GM21390 (cell line): Measurements from ENCODE around the gene ADGRA3.
"Not testable (repeated sequence)": the region's sequence is repeated elsewhere in the genome, so short reads cannot be mapped to it uniquely, and the experiment has no call there.

Experiments
- ATAC-seq: cut with Tn5 transposase; IDR thresholded peaks from one replicate; pipeline ENCODE4 v1.9.1; 2021; ENCODE audit not compliant: unreplicated experiment

Gene ADGRA3

DNA sequence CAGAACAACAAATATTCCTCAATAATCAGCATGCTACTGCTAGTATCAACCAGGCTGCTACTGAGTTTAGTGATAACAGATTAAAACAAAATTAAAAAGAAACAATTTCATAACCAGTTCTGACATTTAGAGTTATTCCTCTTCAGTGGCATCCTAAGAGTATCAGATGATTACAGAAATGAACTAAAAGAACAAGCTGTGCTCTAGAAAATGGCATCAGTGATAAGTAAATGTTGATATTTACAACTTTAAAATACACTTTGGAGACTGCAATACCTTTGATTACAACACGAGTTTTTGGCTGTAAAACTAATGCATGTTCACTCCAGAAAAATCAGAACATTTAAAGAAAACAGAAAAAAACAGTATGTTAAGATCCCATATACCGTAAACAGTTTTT lies 72.9 kb downstream of the ADGRA3 start:
- ATAC-seq, result no peak

DNA sequence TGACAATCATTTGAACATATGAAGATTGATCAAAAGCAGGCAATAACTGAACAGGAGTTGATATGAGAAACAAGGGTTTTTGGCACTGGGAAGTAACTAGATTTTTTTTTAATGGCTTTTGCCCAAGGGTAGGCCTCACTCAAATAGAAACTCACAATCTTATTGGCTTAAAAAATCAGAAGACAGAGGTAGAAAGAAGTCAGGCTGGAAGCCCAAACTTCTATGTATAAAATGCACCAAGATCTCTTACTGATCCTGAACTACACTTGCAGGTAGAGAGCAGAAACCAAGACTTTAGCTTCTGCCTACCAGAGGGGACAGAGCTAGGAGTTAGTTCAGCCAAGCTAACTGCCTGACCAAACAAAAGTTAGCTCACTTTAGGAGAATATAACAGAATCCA lies 74.9 kb downstream of the ADGRA3 start:
- no peak for ATAC-seq

DNA sequence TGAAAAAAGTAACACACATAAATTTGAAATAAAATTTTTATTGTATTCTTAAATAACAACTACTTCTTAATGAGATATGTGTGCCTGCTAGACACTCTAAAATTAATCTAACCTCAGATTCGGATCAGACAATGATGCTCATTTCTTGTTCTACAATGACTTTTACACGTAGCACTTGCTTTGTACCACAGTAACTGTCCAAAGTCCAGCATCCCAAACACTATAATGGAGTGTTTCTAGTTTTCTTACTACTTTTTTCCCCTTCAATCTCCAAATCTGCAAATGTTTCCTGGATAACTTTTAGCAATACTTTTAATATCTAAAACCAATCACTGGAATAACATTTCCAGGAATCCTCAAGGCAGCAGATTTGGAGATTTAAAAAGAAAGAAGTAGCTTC lies 75.9 kb downstream of the ADGRA3 start:
- ATAC-seq, result no peak

DNA sequence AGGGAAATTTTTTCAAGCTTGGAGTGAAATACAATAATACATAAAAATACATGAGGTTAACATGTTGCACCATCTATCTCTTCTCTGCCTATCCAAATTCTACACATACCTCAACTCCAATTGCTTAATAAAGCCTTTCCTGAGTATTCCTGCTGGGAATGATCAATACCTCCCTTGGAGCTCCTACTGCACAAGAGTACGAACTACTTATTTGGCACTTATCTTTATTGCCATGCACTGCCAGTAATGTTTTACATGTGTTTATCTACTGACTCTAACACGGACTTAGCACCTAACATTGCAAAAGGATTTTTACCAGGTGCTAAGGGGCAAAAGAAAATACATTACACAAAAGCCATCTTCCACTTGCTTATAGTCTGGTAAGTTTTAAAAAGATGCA lies 80.2 kb downstream of the ADGRA3 start:
- no peak for ATAC-seq

DNA sequence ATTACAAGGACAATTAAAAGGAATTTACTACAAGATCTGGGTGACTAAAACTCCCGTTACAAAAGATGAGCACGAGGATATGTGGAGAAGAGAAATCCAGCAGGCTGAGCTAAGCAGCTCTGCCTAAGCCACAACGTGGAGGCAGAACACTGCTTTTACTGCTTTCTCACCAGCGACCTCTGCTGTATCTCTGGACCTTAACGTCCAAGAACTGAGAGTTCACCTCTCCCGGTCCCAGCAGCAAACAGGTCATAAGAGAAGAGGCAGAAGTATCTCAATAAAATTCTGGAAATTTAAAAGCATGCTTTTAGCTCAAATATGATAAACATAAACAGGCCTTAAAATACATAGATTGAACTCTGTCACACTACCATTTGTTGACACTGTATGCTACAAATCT lies 81.0 kb downstream of the ADGRA3 start:
- ATAC-seq, result no peak

DNA sequence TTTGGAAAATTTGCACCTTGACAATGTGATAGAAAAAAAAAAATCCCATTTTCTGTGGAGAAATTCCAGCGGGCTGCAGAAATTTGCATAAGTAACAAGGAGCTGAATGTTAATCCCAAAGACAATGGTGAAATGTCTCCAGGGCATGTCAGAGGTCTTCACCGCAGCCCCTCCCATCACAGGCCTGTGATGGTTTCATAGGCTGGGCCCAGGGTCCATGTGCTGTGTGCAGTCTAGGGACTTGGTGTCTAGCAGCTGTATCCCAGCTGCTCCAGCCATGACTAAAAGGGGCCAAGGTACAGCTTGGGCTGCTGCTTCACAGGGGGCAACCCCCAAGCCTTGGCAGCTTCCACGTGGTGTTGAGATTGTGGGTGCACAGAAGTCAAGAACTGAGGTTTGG lies 85.2 kb downstream of the ADGRA3 start:
- no peak for ATAC-seq

DNA sequence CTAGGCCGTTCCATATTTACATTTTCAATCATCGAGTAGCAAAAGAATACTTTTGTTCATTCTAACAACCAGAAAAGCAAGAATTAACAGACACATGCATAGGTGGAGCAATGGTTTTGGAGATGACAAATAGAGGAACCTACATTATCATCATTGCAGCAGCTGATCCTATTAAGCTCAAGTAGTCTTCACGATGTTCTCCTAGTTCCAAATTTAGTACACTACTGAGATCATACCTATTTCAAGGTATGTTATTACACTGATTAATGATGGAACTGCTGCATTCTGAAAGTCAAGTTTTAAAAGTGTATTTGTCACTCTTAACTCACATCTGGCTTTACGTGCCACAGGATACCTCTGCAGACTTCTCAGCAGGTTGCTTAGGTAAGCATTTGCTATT lies 87.4 kb downstream of the ADGRA3 start:
- ATAC-seq, result no peak

DNA sequence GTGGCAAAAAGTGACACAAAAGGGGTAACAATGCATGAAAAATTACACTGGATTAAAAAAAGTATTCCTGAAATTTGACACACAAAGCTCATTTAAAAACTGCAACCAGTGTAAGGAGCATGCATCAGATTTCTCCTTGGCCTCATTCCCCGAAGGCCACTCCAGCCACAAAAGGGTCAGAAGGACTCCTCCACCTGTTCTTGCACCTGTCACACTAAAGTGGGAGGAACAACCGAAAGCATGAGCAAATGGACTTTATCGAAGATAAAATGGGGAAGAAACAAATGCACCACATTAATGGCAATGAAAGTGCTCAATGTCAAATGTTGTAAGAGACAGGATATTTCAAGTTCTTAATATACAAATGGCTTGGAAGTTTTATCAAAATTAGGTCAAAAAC lies 88.2 kb downstream of the ADGRA3 start:
- no peak for ATAC-seq

DNA sequence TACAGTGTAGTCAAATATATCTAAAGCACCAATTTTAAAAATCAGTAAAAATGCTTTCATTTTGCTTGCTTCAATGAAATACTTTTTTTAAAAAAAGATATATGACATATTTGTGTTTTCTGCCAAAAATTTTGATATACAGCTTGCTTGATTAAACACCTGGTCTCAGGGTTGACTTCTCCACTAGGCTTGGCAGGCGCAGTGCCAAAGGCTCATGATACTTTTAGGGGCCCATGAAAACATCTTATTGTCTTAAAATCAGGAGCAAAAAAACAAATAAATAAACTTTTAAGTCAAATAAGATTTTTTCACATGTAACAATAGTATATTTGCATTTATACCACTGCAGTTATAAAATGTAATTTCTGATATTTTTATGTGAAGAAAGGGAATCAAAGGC lies 95.6 kb downstream of the ADGRA3 start:
- ATAC-seq, result no peak

DNA sequence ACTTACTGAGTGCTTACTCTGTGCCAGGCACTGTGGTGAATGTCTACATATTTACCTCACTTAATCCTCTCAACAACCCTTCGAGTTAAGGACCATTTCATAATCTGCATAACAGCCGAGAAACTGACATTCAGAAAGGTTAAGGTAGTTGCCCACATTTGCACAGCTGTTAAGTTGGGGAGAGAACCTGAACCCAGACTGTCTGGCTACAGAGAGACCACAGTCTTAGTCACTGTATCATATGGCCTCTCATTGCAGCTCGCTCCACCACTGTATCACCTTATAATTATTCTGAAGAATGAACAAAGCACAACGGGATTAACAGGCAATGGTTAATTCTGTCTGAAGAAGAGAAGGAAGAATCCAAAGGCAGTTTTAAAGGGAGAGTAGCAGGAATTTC lies 98.5 kb downstream of the ADGRA3 start:
- no peak for ATAC-seq

DNA sequence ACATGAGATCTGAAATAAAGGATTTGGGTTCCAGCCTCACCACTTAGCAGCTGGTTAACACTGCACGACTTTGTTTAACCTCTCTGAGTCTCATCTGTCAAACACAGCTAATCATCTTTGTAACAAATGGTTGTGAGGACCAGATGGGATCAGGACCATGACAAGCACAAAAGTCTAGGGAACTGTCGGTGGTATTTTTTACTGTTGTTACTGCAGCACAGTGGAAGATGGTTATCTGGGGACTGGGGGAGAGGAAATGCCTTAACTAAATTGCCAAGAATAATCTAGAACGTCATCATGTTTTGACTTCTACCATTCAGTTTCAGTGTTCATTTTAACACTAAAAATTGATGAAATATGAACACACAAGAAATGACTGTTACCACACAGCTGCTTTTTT lies 99.5 kb downstream of the ADGRA3 start:
- no peak for ATAC-seq

DNA sequence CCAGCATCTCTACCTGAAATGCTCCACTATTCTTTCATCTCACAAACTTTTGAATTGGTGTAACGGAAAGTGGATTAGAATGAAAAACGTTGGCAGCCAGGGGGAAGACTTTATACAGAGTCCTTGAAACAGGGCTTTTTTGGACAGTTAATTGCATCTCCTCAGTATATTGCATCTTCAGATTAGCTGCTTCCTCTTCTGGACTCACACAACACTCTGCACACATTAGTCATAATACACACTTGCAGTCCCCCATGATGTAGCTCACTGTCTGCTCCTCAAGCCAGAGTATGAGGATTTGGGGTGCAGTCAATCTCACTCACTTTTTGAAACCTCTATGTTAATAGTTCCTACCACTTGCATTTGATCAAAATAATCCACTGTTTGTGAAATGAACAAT lies 101.0 kb downstream of the ADGRA3 start:
- no peak for ATAC-seq

DNA sequence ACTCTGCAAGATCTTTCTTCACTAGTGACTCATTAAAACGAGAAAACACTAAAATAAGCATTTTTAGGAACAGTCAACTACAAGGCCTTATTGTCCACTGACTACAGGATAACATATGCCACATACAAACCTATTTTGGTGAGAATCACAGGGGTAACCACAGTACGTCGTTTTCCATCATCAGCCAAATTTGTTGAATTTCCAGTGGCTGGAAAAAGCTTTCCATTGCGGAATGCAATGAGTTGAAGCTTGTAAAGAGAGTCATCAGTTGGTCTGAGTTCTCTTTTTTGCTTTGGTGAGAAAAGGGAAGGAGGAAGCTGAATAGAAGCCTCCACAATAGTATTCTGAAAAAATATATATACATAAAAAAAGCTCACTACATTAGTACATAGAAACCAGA lies 102.4 kb downstream of the ADGRA3 start:
- no peak for ATAC-seq

DNA sequence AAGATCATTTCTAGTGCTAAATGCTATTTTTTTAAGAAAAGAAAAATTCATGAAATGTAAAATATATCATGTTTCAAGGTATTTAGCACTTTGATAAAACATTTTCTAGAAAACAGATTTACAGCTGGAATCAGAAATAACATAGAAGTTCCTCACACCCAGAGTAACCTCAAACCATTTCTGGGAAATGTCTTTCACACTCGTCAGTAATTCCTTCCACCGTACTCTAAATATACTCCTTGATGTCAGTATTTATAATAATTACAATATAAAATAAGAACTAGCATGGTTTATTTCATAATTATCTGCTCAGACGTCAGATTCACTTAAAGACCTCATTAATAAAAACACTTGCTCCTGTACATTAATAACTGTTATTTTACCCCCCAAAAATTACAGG lies 103.9 kb downstream of the ADGRA3 start:
- ATAC-seq, result no peak

DNA sequence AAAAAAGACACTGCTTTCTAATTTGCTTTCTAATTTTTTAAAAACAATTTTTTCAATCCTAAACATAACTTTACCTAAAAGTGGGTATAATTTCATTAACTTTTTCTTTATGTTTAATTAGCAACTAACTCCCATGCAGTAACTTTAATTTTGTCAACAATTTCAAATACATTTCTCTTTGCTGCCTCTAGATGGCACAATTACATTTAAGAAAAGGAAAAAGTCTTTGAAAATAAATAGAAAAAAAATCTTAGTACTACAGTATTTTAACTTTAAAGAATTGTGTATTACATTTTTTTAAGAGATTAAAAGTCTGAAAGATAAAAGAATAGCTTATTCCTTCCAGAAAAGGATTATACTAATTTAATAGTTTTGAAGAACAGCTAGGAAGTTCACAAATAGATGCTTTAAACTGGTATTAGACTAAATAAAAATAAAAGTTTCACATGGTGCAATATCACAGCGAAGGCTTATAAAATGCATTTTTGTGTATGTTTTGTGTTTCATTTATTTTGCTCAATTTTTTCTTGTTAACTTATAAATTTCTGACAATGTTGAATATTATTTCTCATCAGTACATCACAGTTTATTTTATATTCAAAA lies 105.1 kb downstream of the ADGRA3 start:
- no peak for ATAC-seq

DNA sequence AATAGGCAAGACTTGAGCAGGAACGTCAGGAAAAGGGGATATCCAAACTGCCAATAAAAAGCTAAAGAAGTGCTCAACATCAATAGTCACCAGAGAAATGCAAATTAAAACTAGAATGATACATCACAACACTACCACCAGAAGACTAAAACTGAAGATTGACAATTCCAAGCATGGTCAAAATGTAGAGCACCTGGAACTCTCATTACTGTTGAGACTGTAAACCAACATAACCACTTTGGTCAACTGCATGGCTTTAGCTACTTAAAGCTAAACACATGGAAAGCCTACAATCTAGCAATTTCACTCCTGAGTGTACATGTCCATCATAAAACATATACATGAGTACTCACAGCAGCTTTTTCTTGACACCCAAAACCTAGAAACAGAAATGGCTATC lies 107.4 kb downstream of the ADGRA3 start:
- no peak for ATAC-seq

DNA sequence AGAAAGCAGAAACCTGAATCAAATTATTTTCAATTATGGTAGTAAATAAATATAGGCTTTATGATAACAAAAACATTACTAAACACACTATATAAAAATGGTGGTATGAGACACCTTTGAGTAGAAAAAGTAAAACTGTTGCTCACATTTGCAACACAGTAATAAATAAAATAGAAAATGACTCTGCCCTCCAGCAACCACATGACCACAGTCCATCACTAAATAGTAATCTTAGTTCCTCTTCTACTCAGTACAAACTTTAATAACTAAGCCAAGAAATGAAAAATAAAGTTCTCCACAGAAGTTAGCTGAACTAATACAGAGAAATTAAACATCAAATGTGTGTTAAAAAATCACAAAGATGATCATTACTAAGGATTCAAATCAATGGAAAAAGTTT lies 108.5 kb downstream of the ADGRA3 start:
- ATAC-seq, result no peak

DNA sequence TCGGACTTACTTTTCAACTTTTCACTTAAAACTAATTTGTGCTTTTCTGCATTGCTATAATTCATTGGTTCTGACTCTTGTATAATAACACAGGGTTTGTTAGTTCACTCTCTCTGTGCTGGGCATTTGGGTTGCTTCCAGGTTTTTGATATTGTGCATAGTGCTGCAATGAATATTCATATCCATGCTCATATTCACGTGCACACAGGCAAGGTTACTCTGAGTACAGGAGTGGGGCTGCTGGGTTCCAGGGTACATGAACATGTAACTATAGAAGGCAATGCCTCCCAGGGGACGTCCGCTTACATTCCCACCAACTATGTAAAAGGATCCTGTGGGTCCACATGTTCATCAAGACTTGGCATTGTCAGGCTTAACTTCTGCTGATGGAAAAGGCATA lies 117.2 kb downstream of the ADGRA3 start:
- ATAC-seq, result no peak

DNA sequence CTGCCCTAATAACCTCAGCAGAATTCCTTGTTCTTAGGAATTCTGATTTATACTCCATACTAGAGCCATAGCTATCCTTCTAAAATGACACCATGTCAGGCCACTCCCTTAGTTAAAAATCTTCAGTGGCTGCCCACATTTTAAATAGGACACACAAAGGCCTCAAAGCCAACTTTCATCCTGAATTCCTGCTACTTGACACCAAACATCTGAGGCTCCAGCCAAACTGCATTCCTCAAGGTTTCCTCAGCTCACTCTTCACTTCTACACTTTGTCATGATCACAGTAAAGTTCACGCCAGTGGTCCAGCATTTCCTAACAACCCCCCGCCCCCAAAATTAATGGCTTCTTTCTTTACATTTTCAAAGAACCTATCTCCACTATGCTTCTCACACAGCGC lies 124.3 kb downstream of the ADGRA3 start:
- no peak for ATAC-seq

DNA sequence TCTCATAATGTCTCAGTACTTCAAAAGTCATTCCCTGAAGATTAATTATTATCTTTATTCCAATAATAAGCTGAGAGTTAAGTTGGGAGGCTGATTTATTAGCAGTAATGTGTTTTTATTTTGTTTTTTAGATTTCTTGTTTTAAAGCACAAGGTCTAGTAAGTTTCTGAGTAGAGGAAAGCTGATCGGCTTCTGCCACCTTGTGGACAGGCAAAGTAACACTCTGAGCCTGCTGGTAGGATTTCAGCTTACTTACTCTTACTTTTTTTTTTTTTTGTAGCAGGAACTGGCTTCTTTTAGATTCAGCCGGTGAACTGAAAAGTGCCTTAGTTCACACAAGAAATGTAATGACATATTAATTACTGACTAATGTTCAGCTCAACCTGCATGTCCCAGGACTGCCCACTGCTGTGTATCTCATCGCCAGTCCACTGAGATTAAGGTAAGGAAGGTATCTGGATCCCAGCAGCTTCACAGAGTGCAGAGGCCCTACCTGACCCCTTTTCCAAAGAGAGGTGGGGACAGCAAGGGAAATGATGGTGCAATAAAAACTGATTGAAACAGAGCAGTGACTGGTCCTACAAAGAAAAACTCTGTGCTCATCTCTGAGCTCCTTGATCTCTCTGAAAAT lies 126.5 kb downstream of the ADGRA3 start:
- ATAC-seq, result peak; percentile 86

DNA sequence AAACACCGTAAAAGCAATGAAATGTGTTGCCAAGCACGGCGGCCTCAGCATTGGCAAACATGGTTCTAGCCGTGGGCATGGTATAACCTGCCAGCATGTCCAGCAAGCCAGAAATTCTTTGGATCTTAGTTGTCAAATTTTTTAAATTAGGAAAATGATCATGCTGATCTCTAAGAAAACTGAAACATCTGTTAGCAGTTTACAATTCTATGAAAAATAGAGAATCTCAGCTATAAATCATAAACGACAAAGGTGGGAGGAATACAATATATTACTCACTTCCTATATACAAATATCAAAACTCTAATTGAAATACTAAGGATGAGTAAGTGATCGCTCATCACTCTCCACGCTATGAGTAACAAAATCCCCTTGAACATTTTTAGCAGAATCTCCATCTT lies 130.3 kb downstream of the ADGRA3 start:
- ATAC-seq, result no peak

DNA sequence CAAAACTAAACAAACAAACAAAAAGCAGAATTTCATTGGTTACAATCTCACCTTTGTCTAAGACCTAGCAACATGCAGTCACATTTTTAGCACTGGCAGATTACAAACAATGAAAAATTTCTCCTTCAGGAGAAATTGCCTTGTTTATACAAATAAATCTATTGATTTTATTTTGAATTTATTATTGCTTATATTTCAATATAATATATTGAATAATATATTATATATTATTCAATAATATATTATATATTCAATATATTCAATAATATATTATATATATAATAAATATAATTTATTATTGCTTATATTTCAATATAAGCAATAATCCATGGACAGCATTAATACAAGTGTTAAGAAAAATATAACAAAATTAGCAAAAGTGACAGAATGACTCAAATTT lies 131.7 kb downstream of the ADGRA3 start:
- no peak for ATAC-seq

DNA sequence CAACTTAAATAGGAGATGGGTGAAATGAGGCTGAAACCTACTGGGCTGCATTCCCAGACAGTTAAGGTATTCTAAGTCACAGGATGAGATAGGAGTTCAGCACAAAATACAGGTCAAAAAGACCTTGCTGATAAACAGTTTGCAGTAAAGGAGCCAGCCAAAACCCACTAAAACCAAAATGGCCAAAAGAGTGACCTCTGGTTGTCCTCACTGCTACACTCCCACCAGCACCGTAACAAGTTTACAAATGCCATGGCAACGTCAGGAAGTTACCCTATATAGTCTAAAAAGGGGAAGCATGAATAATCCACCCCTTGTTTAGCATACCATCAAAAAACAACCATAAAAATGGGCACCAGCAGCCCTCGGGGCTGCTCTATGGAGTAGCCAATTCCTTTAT lies 133.7 kb downstream of the ADGRA3 start:
- ATAC-seq, result not testable (repeated sequence)
